GM23248 (cell line): ENCODE measurements around the gene CTAGE15.
"Not testable (repeated sequence)": the region's sequence is repeated elsewhere in the genome, so short reads cannot be mapped to it uniquely, and the experiment has no call there.

ENCODE experiments used
- EZH2 ChIP-seq: fragments of 200-600 bp; sonication (generic); IDR thresholded peaks from 2 replicates; pipeline ENCODE4 v1.6.1; 2018; ENCODE audit warnings: antibody characterized with exemption, mild to moderate bottlenecking; ENCODE audit not compliant: insufficient read depth, poor library complexity, severe bottlenecking
- EZH2phosphoT487 ChIP-seq: fragments of 200-600 bp; sonication (generic); IDR thresholded peaks from 2 replicates; pipeline ENCODE4 v1.6.1; 2018; ENCODE audit warnings: antibody characterized with exemption, moderate library complexity, mild to moderate bottlenecking, low read depth; ENCODE audit not compliant: insufficient read depth

DNA sequence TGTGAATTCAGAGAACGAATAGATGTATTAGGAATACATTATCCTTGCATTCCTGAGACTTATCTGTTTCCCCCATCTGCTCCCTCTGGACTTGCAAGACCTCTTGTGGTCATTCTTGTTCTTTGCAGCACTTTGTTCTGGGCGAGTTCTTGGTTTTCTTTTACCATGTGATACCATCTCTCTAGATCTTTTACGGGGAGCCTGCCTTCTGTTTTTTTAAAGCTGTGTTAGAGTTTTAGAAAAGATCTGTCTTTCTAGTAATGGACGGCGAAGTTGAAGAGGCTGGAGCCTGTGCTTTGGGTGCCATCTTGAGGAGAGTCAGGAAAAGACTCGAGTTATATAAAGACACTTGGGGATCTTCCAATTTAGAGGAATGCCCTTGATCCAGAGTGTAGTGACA lies 8.3 kb upstream of the CTAGE15 start:
- not testable (repeated sequence) for TF ChIP-seq EZH2phosphoT487, EZH2
